ENCODE measurements around the gene SAA2. TPM values are rescaled to one million over a fixed set of nuclear protein-coding genes. Genes with fewer than 3 reads are reported as not detected.

Gene SAA2
- not detected for polyA plus RNA-seq (2013, experiment 1 of 4)
- polyA plus RNA-seq (2013, experiment 2 of 4): not detected
- not detected for polyA plus RNA-seq (2013, experiment 3 of 4)
- polyA plus RNA-seq (2013, experiment 4 of 4): not detected

DNA sequence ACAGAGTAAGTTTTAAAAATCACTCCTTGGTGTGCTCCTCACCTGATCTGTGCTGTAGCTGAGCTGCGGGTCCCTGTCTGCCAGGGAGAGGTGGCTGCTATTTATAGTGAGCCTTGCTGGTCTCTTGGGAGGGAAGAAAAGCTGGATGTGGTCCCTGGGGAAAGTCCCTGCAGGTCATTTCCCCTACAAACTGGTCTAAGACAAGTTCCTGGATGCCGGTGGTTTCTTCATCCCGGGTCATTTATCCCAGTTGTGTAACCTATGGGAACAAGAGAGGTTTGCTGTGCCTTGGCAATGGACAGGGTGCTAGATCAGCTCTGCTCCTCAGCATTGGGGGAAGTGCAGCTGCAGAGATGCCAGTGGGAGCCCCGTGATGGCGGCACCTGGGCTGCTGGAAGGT, at the start of gene SAA2:
SAA2 (minus strand) TSS at position 108 of the 400 bp plus-strand sequence. CDS start 657 bp downstream, outside the sequence.
- WGBS, 2 experiments: 89 to 91% methylated on average over 5 of the region's 5 CpGs
- no peaks in the 10 kb centered on the region for H3K9me3 ChIP-seq (ENCODE audit: control insufficient read depth, low read length)
- H3K4me3 ChIP-seq (ENCODE audit: insufficient read depth, low read depth, low read length): no peak within 1 kb of the TSS
- H3K27ac ChIP-seq (ENCODE audit: insufficient read depth, low read depth, low read length, poor library complexity, severe bottlenecking): no peak within 1 kb of the TSS
- H3K4me1 ChIP-seq (ENCODE audit: control insufficient read depth, insufficient read depth, low read length): no peaks in the 10 kb centered on the region
- H3K27me3 ChIP-seq (ENCODE audit: control insufficient read depth, insufficient read depth, low read length, poor library complexity, severe bottlenecking): no peaks in the 10 kb centered on the region
- no peaks in the 10 kb centered on the region for H3K36me3 ChIP-seq (ENCODE audit: control insufficient read depth, insufficient read depth, low read length)

DNA sequence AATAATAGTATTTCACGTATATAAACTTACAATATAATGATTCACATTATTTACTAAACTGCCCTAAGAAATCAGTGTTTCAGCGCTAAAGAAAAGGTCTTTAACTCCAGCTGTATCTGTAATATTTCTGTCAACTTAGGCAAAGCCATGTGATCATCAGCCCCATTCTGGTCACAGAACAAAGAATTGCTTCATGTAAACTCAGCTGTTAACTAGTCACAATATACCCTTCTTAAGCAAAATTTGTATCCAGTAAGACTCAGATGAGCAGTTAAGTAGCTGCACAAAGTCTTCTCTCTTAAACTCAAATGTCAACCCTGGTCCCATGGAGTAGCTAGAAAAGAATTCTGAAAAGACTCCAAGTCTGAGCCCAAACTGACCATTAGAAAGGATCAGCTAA, 46.8 kb upstream of the SAA2 start:
- H3K27ac ChIP-seq (ENCODE audit: insufficient read depth, low read depth, low read length, poor library complexity, severe bottlenecking): no peak overlapping the region
- H3K27me3 ChIP-seq (ENCODE audit: control insufficient read depth, insufficient read depth, low read length, poor library complexity, severe bottlenecking): no peaks in the 10 kb centered on the region
- no peak overlapping the region for H3K4me3 ChIP-seq (ENCODE audit: insufficient read depth, low read depth, low read length)
- H3K36me3 ChIP-seq (ENCODE audit: control insufficient read depth, insufficient read depth, low read length): peaks cover 37% of the 10 kb centered on the region
- H3K4me1 ChIP-seq (ENCODE audit: control insufficient read depth, insufficient read depth, low read length): no peaks in the 10 kb centered on the region
- no peaks in the 10 kb centered on the region for H3K9me3 ChIP-seq (ENCODE audit: control insufficient read depth, low read length)
- WGBS, 2 experiments: 97 to 98% methylated on average over 2 of the region's 2 CpGs

DNA sequence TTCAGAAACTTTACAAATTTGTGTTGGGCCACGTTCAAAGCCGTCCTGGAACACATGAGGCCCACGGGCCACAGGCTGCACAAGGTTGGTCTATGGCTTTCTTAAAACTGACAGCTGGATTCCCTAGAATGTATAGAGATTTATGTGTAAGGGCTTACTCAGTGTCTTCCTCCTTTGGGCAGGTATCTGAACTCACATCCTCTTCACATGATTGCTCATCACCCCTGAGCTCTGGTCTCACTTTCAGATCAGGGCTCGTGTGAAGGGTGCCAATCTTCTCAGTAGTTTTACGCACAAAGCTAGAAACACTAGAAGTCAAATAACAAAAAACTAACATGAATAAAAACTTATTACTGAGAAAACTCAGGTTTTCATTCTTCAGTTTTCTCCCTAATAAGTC, 46.4 kb upstream of the SAA2 start:
- H3K4me1 ChIP-seq (ENCODE audit: control insufficient read depth, insufficient read depth, low read length): no peaks in the 10 kb centered on the region
- H3K9me3 ChIP-seq (ENCODE audit: control insufficient read depth, low read length): no peaks in the 10 kb centered on the region
- no peak overlapping the region for H3K27ac ChIP-seq (ENCODE audit: insufficient read depth, low read depth, low read length, poor library complexity, severe bottlenecking)
- peaks cover 37% of the 10 kb centered on the region for H3K36me3 ChIP-seq (ENCODE audit: control insufficient read depth, insufficient read depth, low read length)
- no peaks in the 10 kb centered on the region for H3K27me3 ChIP-seq (ENCODE audit: control insufficient read depth, insufficient read depth, low read length, poor library complexity, severe bottlenecking)
- WGBS, 2 experiments: 95 to 98% methylated on average over 5 of the region's 5 CpGs
- H3K4me3 ChIP-seq (ENCODE audit: insufficient read depth, low read depth, low read length): no peak overlapping the region

GRCh38 chr11:18288911-18289310, 40.4 kb upstream of the SAA2 start:
- Histone ChIP-seq H3K4me1 (ENCODE audit: control insufficient read depth, insufficient read depth, low read length) (no peaks in the 10 kb centered on the region), H3K27ac (ENCODE audit: insufficient read depth, low read depth, low read length, poor library complexity, severe bottlenecking) (no peak overlapping the region), H3K27me3 (ENCODE audit: control insufficient read depth, insufficient read depth, low read length, poor library complexity, severe bottlenecking) (no peaks in the 10 kb centered on the region), H3K9me3 (ENCODE audit: control insufficient read depth, low read length) (no peaks in the 10 kb centered on the region), H3K4me3 (ENCODE audit: insufficient read depth, low read depth, low read length) (no peak overlapping the region), H3K36me3 (ENCODE audit: control insufficient read depth, insufficient read depth, low read length) (peaks cover 37% of the 10 kb centered on the region)
- 96% methylated on average over 4 of the region's 4 CpGs for WGBS, 2 experiments

GRCh38 chr11:18285841-18286240, 37.4 kb upstream of the SAA2 start:
- H3K9me3 ChIP-seq (ENCODE audit: control insufficient read depth, low read length): no peaks in the 10 kb centered on the region
- H3K4me1 ChIP-seq (ENCODE audit: control insufficient read depth, insufficient read depth, low read length): no peaks in the 10 kb centered on the region
- no peak overlapping the region for H3K27ac ChIP-seq (ENCODE audit: insufficient read depth, low read depth, low read length, poor library complexity, severe bottlenecking)
- WGBS, 2 experiments: 89 to 98% methylated on average over 1 of the region's 1 CpG
- H3K4me3 ChIP-seq (ENCODE audit: insufficient read depth, low read depth, low read length): no peak overlapping the region
- no peaks in the 10 kb centered on the region for H3K27me3 ChIP-seq (ENCODE audit: control insufficient read depth, insufficient read depth, low read length, poor library complexity, severe bottlenecking)
- H3K36me3 ChIP-seq (ENCODE audit: control insufficient read depth, insufficient read depth, low read length): peaks cover 38% of the 10 kb centered on the region

GRCh38 chr11:18282626-18283025, 34.2 kb upstream of the SAA2 start:
- WGBS, 2 experiments: 94 to 95% methylated on average over 1 to 2 of the region's 2 CpGs
- H3K27ac ChIP-seq (ENCODE audit: insufficient read depth, low read depth, low read length, poor library complexity, severe bottlenecking): no peak overlapping the region
- no peaks in the 10 kb centered on the region for H3K9me3 ChIP-seq (ENCODE audit: control insufficient read depth, low read length)
- no peaks in the 10 kb centered on the region for H3K27me3 ChIP-seq (ENCODE audit: control insufficient read depth, insufficient read depth, low read length, poor library complexity, severe bottlenecking)
- H3K4me1 ChIP-seq (ENCODE audit: control insufficient read depth, insufficient read depth, low read length): no peaks in the 10 kb centered on the region
- no peak overlapping the region for H3K4me3 ChIP-seq (ENCODE audit: insufficient read depth, low read depth, low read length)
- H3K36me3 ChIP-seq (ENCODE audit: control insufficient read depth, insufficient read depth, low read length): peaks cover 43% of the 10 kb centered on the region

DNA sequence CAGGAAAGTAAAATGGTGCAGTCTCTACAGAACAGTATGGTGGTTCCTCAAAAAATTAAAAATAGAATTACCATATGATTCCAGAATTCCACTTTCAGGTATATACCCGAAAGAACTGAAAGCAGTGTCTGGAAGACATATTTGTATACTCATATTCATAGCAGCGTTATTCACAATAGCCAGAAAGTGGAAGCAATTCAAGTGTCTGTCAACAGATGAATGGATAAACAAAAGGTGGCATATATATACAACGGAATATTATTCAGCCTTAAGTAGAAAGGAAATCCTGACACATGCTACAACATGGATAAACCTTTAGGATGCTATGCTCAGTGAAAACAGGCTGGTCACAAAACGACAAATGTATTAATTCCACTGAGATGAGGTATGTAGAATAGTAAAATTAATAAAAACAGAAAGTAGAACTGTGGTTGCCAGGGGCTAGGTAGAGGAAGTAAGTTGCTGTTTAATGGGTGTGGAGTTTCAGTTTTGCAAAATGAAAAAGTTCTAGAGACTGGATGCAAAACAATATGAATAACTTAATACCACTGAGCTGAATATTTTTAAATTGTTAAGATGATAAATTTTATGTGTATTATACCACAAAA, 32.1 kb upstream of the SAA2 start:
- Histone ChIP-seq H3K36me3 (ENCODE audit: control insufficient read depth, insufficient read depth, low read length) (peaks cover 28% of the 10 kb centered on the region), H3K27me3 (ENCODE audit: control insufficient read depth, insufficient read depth, low read length, poor library complexity, severe bottlenecking) (no peaks in the 10 kb centered on the region), H3K9me3 (ENCODE audit: control insufficient read depth, low read length) (no peaks in the 10 kb centered on the region), H3K4me1 (ENCODE audit: control insufficient read depth, insufficient read depth, low read length) (no peaks in the 10 kb centered on the region), H3K4me3 (ENCODE audit: insufficient read depth, low read depth, low read length) (no peak overlapping the region), H3K27ac (ENCODE audit: insufficient read depth, low read depth, low read length, poor library complexity, severe bottlenecking) (no peak overlapping the region)
- 88 to 96% methylated on average over 4 of the region's 4 CpGs for WGBS, 2 experiments

DNA sequence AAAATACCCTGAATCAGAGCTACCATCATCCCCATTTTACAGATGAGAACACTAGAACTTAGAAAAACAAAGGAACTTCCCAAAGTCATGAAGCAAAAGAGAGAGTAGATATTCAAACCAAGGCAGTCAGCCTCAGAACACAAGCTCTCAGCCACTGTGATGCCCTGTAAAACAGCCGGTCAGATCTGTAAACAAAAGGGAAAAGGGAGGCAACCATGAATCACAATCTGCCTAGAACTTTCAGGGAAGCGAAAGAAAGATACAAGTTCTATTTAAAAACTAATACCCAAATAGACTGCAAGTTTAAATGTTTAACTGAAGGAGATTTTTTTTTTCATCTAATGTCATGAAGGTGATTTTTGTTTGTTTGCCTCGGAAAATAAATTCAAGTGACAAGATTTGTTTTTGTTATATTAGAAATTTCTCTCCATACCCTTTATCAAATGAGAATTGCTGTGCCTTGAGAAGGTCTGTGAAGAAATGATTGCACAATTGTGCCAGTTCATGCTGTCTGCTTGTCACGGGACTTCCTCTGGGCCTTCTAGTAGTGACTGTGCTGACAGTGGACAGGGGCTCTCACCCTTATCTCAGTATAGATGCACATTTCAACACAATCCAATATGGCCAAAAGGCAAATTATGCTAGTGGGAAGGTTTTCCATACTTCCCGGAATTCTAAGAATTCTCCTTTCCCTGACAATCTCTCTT, 29.2 kb upstream of the SAA2 start:
- Histone ChIP-seq H3K27ac (ENCODE audit: insufficient read depth, low read depth, low read length, poor library complexity, severe bottlenecking) (no peak overlapping the region), H3K36me3 (ENCODE audit: control insufficient read depth, insufficient read depth, low read length) (peaks cover 18% of the 10 kb centered on the region), H3K9me3 (ENCODE audit: control insufficient read depth, low read length) (no peaks in the 10 kb centered on the region), H3K4me3 (ENCODE audit: insufficient read depth, low read depth, low read length) (no peak overlapping the region), H3K4me1 (ENCODE audit: control insufficient read depth, insufficient read depth, low read length) (no peaks in the 10 kb centered on the region), H3K27me3 (ENCODE audit: control insufficient read depth, insufficient read depth, low read length, poor library complexity, severe bottlenecking) (no peaks in the 10 kb centered on the region)
- WGBS, 2 experiments: 92 to 98% methylated on average over 3 to 5 of the region's 5 CpGs

- no peak overlapping the region for H3K4me3 ChIP-seq (ENCODE audit: insufficient read depth, low read depth, low read length)
These were observed 22.7 kb upstream of the SAA2 start for GRCh38 chr11:18271206-18271605.

DNA sequence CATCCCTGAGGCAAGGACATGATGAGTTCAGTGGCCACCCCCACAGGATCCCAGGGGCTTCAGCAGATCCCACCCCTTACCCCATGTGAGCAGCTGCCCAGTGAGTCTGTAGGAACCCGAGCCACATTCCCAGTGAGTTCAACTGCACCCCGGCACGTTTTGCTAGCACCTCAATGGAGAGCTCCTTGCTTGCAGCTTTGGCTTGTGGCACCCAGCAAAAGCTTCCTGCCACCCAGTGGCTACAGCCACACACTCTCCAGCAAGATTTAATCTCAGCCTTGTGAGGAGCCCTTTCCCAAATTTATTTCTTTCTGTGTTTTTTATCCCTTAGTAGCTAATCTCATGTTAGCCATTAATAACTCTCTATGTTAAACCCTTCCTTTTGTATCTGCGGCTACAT, 21.6 kb upstream of the SAA2 start:
- whole genome bisulfite sequencing, 2 experiments: 78 to 83% methylated on average over 4 of the region's 4 CpGs
- H3K27ac ChIP-seq (ENCODE audit: insufficient read depth, low read depth, low read length, poor library complexity, severe bottlenecking): no peak overlapping the region
- H3K27me3 ChIP-seq (ENCODE audit: control insufficient read depth, insufficient read depth, low read length, poor library complexity, severe bottlenecking): no peaks in the 10 kb centered on the region
- no peaks in the 10 kb centered on the region for H3K4me1 ChIP-seq (ENCODE audit: control insufficient read depth, insufficient read depth, low read length)
- no peaks in the 10 kb centered on the region for H3K9me3 ChIP-seq (ENCODE audit: control insufficient read depth, low read length)
- no peaks in the 10 kb centered on the region for H3K36me3 ChIP-seq (ENCODE audit: control insufficient read depth, insufficient read depth, low read length)
- no peak overlapping the region for H3K4me3 ChIP-seq (ENCODE audit: insufficient read depth, low read depth, low read length)

More at GRCh38 chr11:18271206-18271605, 22.7 kb upstream of the SAA2 start:
- Histone ChIP-seq H3K36me3 (ENCODE audit: control insufficient read depth, insufficient read depth, low read length) (no peaks in the 10 kb centered on the region), H3K27ac (ENCODE audit: insufficient read depth, low read depth, low read length, poor library complexity, severe bottlenecking) (no peak overlapping the region), H3K9me3 (ENCODE audit: control insufficient read depth, low read length) (no peaks in the 10 kb centered on the region), H3K4me1 (ENCODE audit: control insufficient read depth, insufficient read depth, low read length) (no peaks in the 10 kb centered on the region), H3K27me3 (ENCODE audit: control insufficient read depth, insufficient read depth, low read length, poor library complexity, severe bottlenecking) (no peaks in the 10 kb centered on the region)
- WGBS, 2 experiments: 81 to 88% methylated on average over 4 of the region's 4 CpGs
